ENCODE results near the gene MYOZ2. TPM values are rescaled to one million over a fixed set of nuclear protein-coding genes. Genes with fewer than 3 reads are reported as not detected.

The MYOZ2 gene
- total RNA-seq, 1 experiment from 2014 or later: not detected

DNA sequence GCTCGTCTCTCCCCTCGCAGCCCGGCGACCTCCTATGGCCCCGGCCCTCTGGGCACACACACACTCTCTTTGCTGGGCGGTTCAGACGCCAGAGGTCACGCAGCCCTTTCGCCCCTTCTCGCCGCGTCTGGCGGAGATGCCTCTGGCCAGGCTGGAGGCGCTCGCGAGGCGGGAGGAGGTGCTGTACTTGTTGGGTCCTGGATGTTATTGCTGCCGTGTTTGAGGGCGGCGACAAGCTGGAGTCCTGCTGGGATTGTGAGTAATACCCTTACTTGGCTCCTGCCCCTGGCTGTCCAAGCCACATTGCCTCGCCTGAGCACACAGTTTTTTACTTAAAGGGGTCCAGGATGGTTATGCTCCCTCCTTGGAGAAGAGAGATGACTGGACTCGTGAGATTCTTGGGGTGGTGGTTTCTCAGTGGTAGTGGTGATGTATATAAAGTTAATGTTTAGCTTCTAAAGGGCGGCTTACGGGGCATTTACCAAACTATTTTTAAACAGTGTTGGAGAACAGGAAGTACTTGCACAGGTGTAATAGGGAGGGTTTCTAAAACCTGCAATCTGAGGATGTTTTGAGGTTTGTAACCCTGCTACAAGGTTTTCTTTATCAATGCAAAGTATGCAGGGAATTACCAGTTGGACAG is 77.5 kb downstream of the MYOZ2 start:
- DNase-seq (ENCODE audit: unreplicated experiment): peak; percentile 95
- BruUV-seq (replicated peaks): TSS peak; percentile 54
- CTCF ChIA-PET: interaction anchor here (0.6 to 3.3 kb wide), 28 partner anchors 9 to 845 kb away, joined by 3 to 28 read pairs (median 4); no protein-coding TSS in a partner anchor
- intact Hi-C loops (cut with micrococcal nuclease): loop anchor here (1.0 to 10.0 kb wide), 7 partner anchors 74 to 376 kb away; partner anchors contain the start of gene SEC24D
- peaks cover 36% of the 10 kb centered on the region for H3K4me1 Mint-ChIP-seq (ENCODE audit: insufficient read depth, unreplicated experiment)
- H3K27ac Mint-ChIP-seq (ENCODE audit: low read depth, unreplicated experiment): peak overlapping the region; percentile 94
- H3K27me3 Mint-ChIP-seq (ENCODE audit: insufficient read depth, unreplicated experiment): no peaks in the 10 kb centered on the region
- H3K9me3 Mint-ChIP-seq (ENCODE audit: unreplicated experiment): no peaks in the 10 kb centered on the region
- no peak for TF ChIP-seq CTCF (IDR thresholded peaks at IDR 0.05; ENCODE audit: unreplicated experiment)
- POLR2A ChIA-PET: interaction anchor here (0.6 to 5.5 kb wide), 59 partner anchors 8 to 528 kb away, joined by 3 to 99 read pairs (median 5); partner anchors contain the start of genes METTL14 and SEC24D
- peak overlapping the region; percentile 84 for H3K4me3 Mint-ChIP-seq (ENCODE audit: unreplicated experiment)
- peaks cover 13% of the 10 kb centered on the region for H3K36me3 Mint-ChIP-seq (ENCODE audit: insufficient read depth, unreplicated experiment)

DNA sequence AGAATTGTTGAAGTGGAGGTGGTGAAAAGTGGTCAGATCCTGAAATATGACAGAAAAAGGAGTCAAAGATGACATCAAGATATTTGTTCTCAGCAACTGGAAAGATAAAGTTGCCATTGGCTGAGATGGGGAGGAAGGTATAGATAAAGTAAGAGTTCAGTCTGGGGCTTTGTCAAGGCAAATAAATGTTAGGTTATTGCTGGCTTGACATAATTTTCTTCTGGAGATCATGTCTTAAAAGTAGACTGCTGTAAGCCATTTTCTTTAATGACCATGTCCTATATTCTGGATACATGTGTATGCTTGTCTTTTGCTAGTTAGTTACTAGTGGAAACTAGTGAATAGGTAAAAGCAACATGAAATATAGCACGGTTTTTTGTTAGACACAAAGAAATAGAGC is 82.5 kb downstream of the MYOZ2 start:
- Mint-ChIP-seq H3K36me3 (ENCODE audit: insufficient read depth, unreplicated experiment) (peaks cover 32% of the 10 kb centered on the region), H3K4me1 (ENCODE audit: insufficient read depth, unreplicated experiment) (peaks cover 26% of the 10 kb centered on the region), H3K9me3 (ENCODE audit: unreplicated experiment) (no peaks in the 10 kb centered on the region), H3K27ac (ENCODE audit: low read depth, unreplicated experiment) (peak overlapping the region; percentile 24), H3K27me3 (ENCODE audit: insufficient read depth, unreplicated experiment) (no peaks in the 10 kb centered on the region), H3K4me3 (ENCODE audit: unreplicated experiment) (no peak overlapping the region)
- intact Hi-C loops (cut with micrococcal nuclease): loop anchor here (10.0 kb wide), 1 partner anchor 237 kb away; no protein-coding TSS in a partner anchor
- no peak for DNase-seq (ENCODE audit: unreplicated experiment)
- POLR2A ChIA-PET: interaction anchor here (1.5 kb wide), 1 partner anchor 82 kb away, joined by 7 read pairs; a partner anchor contains a TSS
- CTCF ChIA-PET: no interaction called here
- BruUV-seq (replicated peaks): no TSS peak
- TF ChIP-seq CTCF (IDR thresholded peaks at IDR 0.05; ENCODE audit: unreplicated experiment): no peak

- H3K36me3 Mint-ChIP-seq (ENCODE audit: insufficient read depth, unreplicated experiment): peaks cover 38% of the 10 kb centered on the region
- H3K4me1 Mint-ChIP-seq (ENCODE audit: insufficient read depth, unreplicated experiment): peaks cover 26% of the 10 kb centered on the region
- no peaks in the 10 kb centered on the region for H3K9me3 Mint-ChIP-seq (ENCODE audit: unreplicated experiment)
- H3K27me3 Mint-ChIP-seq (ENCODE audit: insufficient read depth, unreplicated experiment): no peaks in the 10 kb centered on the region
- no TSS peak for BruUV-seq (replicated peaks)
- H3K4me3 Mint-ChIP-seq (ENCODE audit: unreplicated experiment): no peak overlapping the region
- no peak overlapping the region for H3K27ac Mint-ChIP-seq (ENCODE audit: low read depth, unreplicated experiment)
- POLR2A ChIA-PET: interaction anchor here (1.1 to 1.9 kb wide), 2 partner anchors 9 to 51 kb away, joined by 3 to 13 read pairs; partner anchors contain the start of gene USP53
- DNase-seq (ENCODE audit: unreplicated experiment): no peak
- intact Hi-C loops (cut with micrococcal nuclease): no loop called here
- no peak for TF ChIP-seq CTCF (IDR thresholded peaks at IDR 0.05; ENCODE audit: unreplicated experiment)
- CTCF ChIA-PET: interaction anchor here (2.5 kb wide), 1 partner anchor 9 kb away, joined by 7 read pairs; the partner anchor contains the start of gene USP53
Observed at GRCh38 chr4:119221412-119221811, 85.8 kb downstream of the MYOZ2 start.

GRCh38 chr4:119227690-119228089 is 92.1 kb downstream of the MYOZ2 start:
- CTCF ChIA-PET: interaction anchor here (0.7 to 0.9 kb wide), 2 partner anchors 15 to 27 kb away, joined by 3 read pairs; partner anchors contain the start of gene USP53
- TF ChIP-seq CTCF (IDR thresholded peaks at IDR 0.05; ENCODE audit: unreplicated experiment): no peak
- no peaks in the 10 kb centered on the region for H3K27me3 Mint-ChIP-seq (ENCODE audit: insufficient read depth, unreplicated experiment)
- POLR2A ChIA-PET: interaction anchor here (0.8 to 4.1 kb wide), 4 partner anchors 10 to 202 kb away, joined by 3 to 28 read pairs (median 4); partner anchors contain the start of gene USP53
- DNase-seq (ENCODE audit: unreplicated experiment): no peak
- H3K27ac Mint-ChIP-seq (ENCODE audit: low read depth, unreplicated experiment): no peak overlapping the region
- H3K9me3 Mint-ChIP-seq (ENCODE audit: unreplicated experiment): no peaks in the 10 kb centered on the region
- H3K4me3 Mint-ChIP-seq (ENCODE audit: unreplicated experiment): no peak overlapping the region
- no TSS peak for BruUV-seq (replicated peaks)
- H3K4me1 Mint-ChIP-seq (ENCODE audit: insufficient read depth, unreplicated experiment): peaks cover 7% of the 10 kb centered on the region
- peaks cover 12% of the 10 kb centered on the region for H3K36me3 Mint-ChIP-seq (ENCODE audit: insufficient read depth, unreplicated experiment)
- intact Hi-C loops (cut with micrococcal nuclease): no loop called here

All from MCF 10A (cell line).